NT2/D1 (cell line): ENCODE measurements around the gene IL25.

Source experiments
- SUZ12 ChIP-seq: IDR thresholded peaks from 2 replicates; pipeline ENCODE4 v1.6.1; 2011; ENCODE audit not compliant: insufficient read length, insufficient read depth; ENCODE audit errors: extremely low read depth
- YY1 ChIP-seq: IDR thresholded peaks from 2 replicates; pipeline ENCODE4 v1.6.1; 2011; ENCODE audit not compliant: insufficient read length, insufficient read depth
- ZNF274 ChIP-seq: IDR thresholded peaks from 2 replicates; pipeline ENCODE4 v1.6.1; 2011; ENCODE audit warnings: mild to moderate bottlenecking, low read depth, low read length

GRCh38 chr14:23387916-23388882, 15.6 kb downstream of the IL25 start:
- TF ChIP-seq YY1 (no peak), ZNF274 (no peak), SUZ12 (no peak)
